ENCODE data around the gene MAGEE2.
"Not testable (repeated sequence)": the region's sequence is repeated elsewhere in the genome, so short reads cannot be mapped to it uniquely, and the experiment has no call there.

The MAGEE2 gene, protein sequence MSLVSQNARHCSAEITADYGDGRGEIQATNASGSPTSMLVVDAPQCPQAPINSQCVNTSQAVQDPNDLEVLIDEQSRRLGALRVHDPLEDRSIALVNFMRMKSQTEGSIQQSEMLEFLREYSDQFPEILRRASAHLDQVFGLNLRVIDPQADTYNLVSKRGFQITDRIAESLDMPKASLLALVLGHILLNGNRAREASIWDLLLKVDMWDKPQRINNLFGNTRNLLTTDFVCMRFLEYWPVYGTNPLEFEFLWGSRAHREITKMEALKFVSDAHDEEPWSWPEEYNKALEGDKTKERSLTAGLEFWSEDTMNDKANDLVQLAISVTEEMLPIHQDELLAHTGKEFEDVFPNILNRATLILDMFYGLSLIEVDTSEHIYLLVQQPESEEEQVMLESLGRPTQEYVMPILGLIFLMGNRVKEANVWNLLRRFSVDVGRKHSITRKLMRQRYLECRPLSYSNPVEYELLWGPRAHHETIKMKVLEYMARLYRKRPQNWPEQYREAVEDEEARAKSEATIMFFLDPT

DNA sequence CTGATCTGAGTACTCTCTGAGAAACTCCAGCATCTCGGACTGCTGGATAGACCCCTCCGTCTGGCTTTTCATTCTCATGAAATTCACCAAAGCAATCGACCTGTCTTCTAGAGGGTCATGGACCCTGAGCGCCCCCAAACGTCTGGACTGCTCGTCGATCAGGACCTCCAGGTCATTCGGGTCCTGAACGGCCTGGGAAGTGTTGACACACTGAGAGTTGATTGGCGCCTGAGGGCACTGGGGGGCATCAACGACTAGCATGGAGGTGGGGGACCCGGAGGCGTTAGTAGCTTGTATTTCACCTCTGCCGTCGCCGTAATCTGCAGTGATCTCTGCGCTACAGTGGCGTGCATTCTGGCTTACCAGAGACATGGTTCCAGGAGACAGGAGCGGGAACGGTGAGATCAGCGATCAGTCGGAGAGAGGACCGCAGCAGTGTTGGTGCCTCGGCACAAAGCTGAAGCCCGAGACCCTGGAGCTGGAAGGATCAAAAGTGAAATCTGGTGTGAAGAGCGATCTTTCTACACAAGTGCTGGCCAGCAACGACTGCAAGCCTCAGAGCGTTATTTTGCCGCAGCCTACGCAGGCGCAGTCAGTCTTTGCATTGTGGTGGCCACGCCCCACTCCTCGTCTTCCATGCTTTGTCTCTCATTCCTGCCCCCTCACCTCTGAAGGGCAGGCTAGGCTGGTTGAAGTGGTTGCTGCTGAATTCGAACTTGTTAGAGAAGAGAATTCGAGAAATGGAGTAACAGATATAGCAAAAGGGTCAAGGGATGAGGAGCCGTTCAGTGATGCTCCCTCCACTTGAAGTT lies at the start of gene MAGEE2:
TSS of gene MAGEE2 (minus strand) at position 575 of the 812 bp plus-strand sequence. CDS start at position 372, 203 bp downstream.
- DNase-seq (ENCODE audit: extremely low spot score, insufficient read length, low read depth) (no peak), FAIRE-seq (no peak)

DNA sequence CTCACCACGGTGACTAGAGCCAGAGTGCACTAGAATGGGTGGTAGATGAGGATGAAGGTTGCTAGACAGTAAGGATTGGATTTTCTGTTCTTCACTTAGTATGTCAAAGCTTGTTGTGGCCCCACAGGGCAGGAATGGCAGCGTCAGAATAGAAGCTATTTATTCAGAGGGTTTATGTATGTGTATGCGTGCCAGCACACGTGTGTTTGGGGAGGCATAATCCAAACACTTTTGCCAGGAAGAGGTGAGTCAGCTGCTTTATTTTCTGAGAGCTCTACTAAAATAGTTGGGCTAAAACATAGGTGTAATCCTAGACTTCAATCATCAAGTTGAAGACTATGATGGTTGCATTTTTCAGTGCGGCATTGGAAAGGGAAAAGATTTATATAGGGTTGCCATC lies 1.2 kb upstream of the MAGEE2 start:
- no peak for FAIRE-seq

DNA sequence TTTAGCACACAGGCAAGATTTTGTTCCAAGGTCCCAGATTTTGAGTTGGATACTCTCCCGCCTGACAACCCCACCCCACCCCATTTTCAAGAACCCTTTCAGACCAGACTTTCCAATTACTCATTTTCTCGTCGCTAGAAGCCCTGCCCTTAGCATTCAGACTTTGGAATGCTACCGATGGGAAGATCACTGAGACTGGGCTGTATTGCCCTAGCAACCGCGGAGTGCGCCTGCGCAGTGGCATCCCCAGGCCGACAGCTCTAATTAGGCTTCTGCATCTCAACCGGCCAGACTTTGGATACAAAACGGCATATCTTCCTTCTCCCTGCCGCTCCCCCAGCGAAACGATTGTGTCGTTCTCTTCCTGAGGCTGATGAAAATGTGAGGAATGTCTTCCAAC lies 3.4 kb downstream of the MAGEE2 start:
- DNase-seq (ENCODE audit: extremely low spot score, insufficient read length, low read depth) (no peak), FAIRE-seq (no peak)

More for the DNA sequence above, 1.2 kb upstream of the MAGEE2 start:
- no peak for DNase-seq (ENCODE audit: extremely low spot score, insufficient read length, low read depth)

DNA sequence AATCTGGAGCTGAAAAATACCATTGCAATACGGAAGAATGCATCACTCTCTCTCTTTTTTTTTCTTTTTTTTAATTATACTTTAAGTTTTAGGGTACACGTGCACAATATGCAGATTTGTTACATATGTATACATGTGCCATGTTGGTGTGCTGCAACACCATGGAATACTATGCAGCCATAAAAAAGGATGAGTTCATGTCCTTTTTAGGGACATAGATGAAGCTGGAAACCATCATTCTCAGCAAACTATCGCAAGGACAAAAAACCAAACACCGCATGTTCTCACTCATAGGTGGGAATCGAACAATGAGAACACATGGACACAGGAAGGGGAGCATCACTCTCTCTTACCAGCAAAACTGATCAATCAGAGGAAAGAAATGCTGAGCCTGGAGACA lies 17.0 kb downstream of the MAGEE2 start:
- not testable (repeated sequence) for FAIRE-seq

DNA sequence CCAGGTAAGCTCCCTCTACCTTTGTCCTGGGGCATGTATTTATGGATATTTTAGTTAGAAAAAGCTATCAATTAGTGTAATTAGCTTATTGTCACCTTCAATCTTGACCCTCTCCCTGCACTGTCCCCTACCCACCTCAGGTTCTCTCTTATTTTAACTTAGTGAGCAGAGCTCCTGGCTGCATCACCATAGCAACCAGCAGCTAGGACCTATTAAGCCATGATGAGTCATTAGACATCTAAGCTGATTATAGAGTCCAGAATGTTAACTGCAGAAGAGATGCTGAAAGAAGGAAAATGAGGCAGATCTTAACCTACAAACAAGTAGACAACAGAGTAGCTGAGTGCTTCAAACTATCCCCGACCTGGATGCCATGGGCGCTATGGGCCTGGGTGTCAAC lies 36.6 kb downstream of the MAGEE2 start:
- no peak for DNase-seq (ENCODE audit: extremely low spot score, insufficient read length, low read depth)
- no peak for FAIRE-seq

More for the DNA sequence above, 17.0 kb downstream of the MAGEE2 start:
- not testable (repeated sequence) for DNase-seq (ENCODE audit: extremely low spot score, insufficient read length, low read depth)

DNA sequence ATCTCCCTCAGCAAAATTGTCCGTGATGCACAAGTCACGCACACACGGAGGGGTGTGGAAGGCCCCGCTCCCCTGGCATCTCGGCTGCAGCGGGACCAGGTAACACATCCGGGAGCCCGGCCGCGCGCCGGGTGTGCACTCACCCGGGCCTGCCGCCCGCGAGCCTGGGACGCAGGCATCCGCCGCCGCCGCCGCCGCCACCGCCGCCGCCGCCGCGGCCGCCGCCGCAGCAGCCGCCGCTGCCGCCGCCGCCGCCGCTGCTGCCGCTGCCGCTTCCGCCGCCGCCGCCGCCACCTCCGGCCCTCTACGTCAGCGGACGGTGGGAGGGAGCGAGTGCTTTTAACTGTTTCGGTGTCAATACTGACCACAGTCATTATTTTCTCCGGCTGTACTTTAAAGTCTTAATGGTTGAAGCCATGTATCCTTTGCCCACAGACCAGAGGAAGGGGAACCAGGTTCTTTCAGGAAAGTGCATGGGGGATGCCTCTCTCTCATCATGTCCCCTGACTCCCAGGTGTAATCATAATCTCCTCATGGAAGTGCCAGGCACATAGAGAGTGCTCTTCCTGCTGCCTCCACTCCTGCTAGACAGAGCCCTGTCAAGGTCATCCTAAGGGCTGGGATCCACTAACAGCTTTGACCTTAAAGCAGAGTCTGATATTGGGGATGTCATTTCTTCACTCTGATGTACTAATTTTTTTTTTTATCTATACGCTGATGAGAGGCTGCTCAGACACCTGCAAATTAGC lies 38.0 kb downstream of the MAGEE2 start:
- no peak for DNase-seq (ENCODE audit: extremely low spot score, insufficient read length, low read depth)
- FAIRE-seq, result no peak

Data from GM18507 (cell line).